Measurements from ENCODE around the gene ISOC2. TPM values are rescaled to one million over a fixed set of nuclear protein-coding genes. Genes with fewer than 3 reads are reported as not detected.

ISOC2 gene
- total RNA-seq, 1 experiment from 2014 or later: 251 TPM

GRCh38 chr19:55474269-55475265 lies 13.1 kb upstream of the ISOC2 start:
- no peak overlapping the region for H3K27ac ChIP-seq (ENCODE audit: low read length)
- H3K9me3 ChIP-seq (ENCODE audit: low read length): no peaks in the 10 kb centered on the region
- H3K36me3 ChIP-seq (ENCODE audit: low read depth, low read length): no peaks in the 10 kb centered on the region
- H2AFZ ChIP-seq (ENCODE audit: low read length): no peak overlapping the region
- no TSS peak for BruUV-seq (replicated peaks)
- TF ChIP-seq CTCF (conservative IDR thresholded peaks at IDR 0.05; ENCODE audit: low read depth, low read length): no peak
- TF ChIP-seq EZH2 (IDR thresholded peaks at IDR 0.05; ENCODE audit: low read length, unreplicated experiment): no peak
- TF ChIP-seq EZH2phosphoT487 (IDR thresholded peaks at IDR 0.05; ENCODE audit: borderline replicate concordance, low read length): no peak
- ChIA-PET POLR2A (ENCODE audit: unreplicated experiment) (no interaction called here), CTCF (no interaction called here)
- H3K27me3 ChIP-seq (ENCODE audit: low read length): no peaks in the 10 kb centered on the region
- no peak for ATAC-seq
- no peaks in the 10 kb centered on the region for H3F3A ChIP-seq (ENCODE audit: low read length, unreplicated experiment)
- no peak overlapping the region for H3K4me3 ChIP-seq (ENCODE audit: low read length)
- no peak overlapping the region for H3K9ac ChIP-seq (ENCODE audit: low read length)
- H3K4me2 ChIP-seq (ENCODE audit: low read length): no peak overlapping the region
- intact Hi-C loops (cut with micrococcal nuclease): no loop called here
- no peaks in the 10 kb centered on the region for H4K20me1 ChIP-seq (ENCODE audit: low read length)
- peaks cover 22% of the 10 kb centered on the region for H3K79me2 ChIP-seq (ENCODE audit: low read length)
- no peaks in the 10 kb centered on the region for H3K9me2 ChIP-seq (replicated peaks; ENCODE audit: low read length)
- H3K4me1 ChIP-seq (ENCODE audit: insufficient read depth, low read length): peaks cover 18% of the 10 kb centered on the region
- DNase-seq: no peak

GRCh38 chr19:55473225-55474012 lies 12.0 kb upstream of the ISOC2 start:
- Histone ChIP-seq H3K4me2 (ENCODE audit: low read length) (no peak overlapping the region), H3K27me3 (ENCODE audit: low read length) (no peaks in the 10 kb centered on the region), H4K20me1 (ENCODE audit: low read length) (no peaks in the 10 kb centered on the region), H3K4me1 (ENCODE audit: insufficient read depth, low read length) (peaks cover 18% of the 10 kb centered on the region), H3K9ac (ENCODE audit: low read length) (no peak overlapping the region), H2AFZ (ENCODE audit: low read length) (no peak overlapping the region), H3F3A (ENCODE audit: low read length, unreplicated experiment) (no peaks in the 10 kb centered on the region), H3K27ac (ENCODE audit: low read length) (no peak overlapping the region), H3K36me3 (ENCODE audit: low read depth, low read length) (no peaks in the 10 kb centered on the region), H3K9me2 (replicated peaks; ENCODE audit: low read length) (no peaks in the 10 kb centered on the region), H3K79me2 (ENCODE audit: low read length) (peaks cover 10% of the 10 kb centered on the region), H3K9me3 (ENCODE audit: low read length) (no peaks in the 10 kb centered on the region), H3K4me3 (ENCODE audit: low read length) (no peak overlapping the region)
- ATAC-seq (no peak), DNase-seq (no peak)
- intact Hi-C loops (cut with micrococcal nuclease): no loop called here
- CTCF ChIA-PET: no interaction called here
- BruUV-seq (replicated peaks): no TSS peak
- TF ChIP-seq CTCF (conservative IDR thresholded peaks at IDR 0.05; ENCODE audit: low read depth, low read length): no peak
- TF ChIP-seq EZH2 (IDR thresholded peaks at IDR 0.05; ENCODE audit: low read length, unreplicated experiment): no peak
- TF ChIP-seq EZH2phosphoT487 (IDR thresholded peaks at IDR 0.05; ENCODE audit: borderline replicate concordance, low read length): no peak
- POLR2A ChIA-PET (ENCODE audit: unreplicated experiment): no interaction called here

Data from PC-3 (cell line).